SU-DHL-6 (cell line): ENCODE data around the gene TAF9B.
A peak's percentile ranks its signal among the peaks of the same experiment; 100 is the strongest.

Experiments used
- H2AFZ ChIP-seq: fragments of 200-600 bp; sonication (generic); 2 replicates; pipeline ENCODE4 v1.6.1; 2014; ENCODE audit warnings: low read depth, mild to moderate bottlenecking, moderate library complexity, mixed read lengths, antibody characterized with exemption, low read length; ENCODE audit not compliant: severe bottlenecking
- H3F3A ChIP-seq: fragments of 200-600 bp; shearing (Covaris generic); 2 replicates; pipeline ENCODE4 v1.6.0; 2016; ENCODE audit warnings: antibody characterized with exemption, mild to moderate bottlenecking; ENCODE audit not compliant: insufficient read depth
- H3K27ac ChIP-seq: fragments of 200-600 bp; sonication (generic); 2 replicates; pipeline ENCODE4 v1.5.1; 2016; ENCODE audit warnings: low read depth, mild to moderate bottlenecking, low read length, moderate library complexity, mixed read lengths
- H3K27me3 ChIP-seq: fragments of 200-600 bp; sonication (generic), shearing (Covaris generic); 2 replicates; pipeline ENCODE4 v1.6.0; 2014; ENCODE audit warnings: mild to moderate bottlenecking, low read length
- H3K36me3 ChIP-seq: fragments of 200-600 bp; sonication (generic); 2 replicates; pipeline ENCODE4 v1.6.1; 2014; ENCODE audit warnings: mild to moderate bottlenecking, low read length, mixed read lengths
- H3K4me2 ChIP-seq: fragments of 300-600, 200-600 bp; shearing (Covaris generic), sonication (generic); 2 replicates; pipeline ENCODE4 v1.6.0; 2014; ENCODE audit warnings: low read length, low read depth, mild to moderate bottlenecking; ENCODE audit not compliant: poor library complexity, severe bottlenecking
- H3K4me3 ChIP-seq: fragments of 200-600 bp; sonication (generic); 2 replicates; pipeline ENCODE4 v1.5.1; 2014; ENCODE audit warnings: antibody characterized with exemption, low read length, mild to moderate bottlenecking, mixed read lengths; ENCODE audit not compliant: insufficient read depth, poor library complexity, severe bottlenecking
- H3K79me2 ChIP-seq: fragments of 200-600 bp; sonication (generic); 2 replicates; pipeline ENCODE4 v1.6.1; 2014; ENCODE audit warnings: mild to moderate bottlenecking, low read length, moderate library complexity; ENCODE audit not compliant: insufficient read depth
- H3K9ac ChIP-seq: fragments of 200-600 bp; sonication (generic); 2 replicates; pipeline ENCODE4 v1.7.0; 2014; ENCODE audit warnings: mild to moderate bottlenecking, low read length
- H3K9me2 ChIP-seq: fragments of 200-600 bp; sonication (generic); replicated peaks from 2 replicates; pipeline ENCODE4 v1.6.1; 2014; ENCODE audit warnings: low read length; ENCODE audit not compliant: insufficient read depth
- H3K9me3 ChIP-seq: fragments of 200-600 bp; sonication (generic); 2 replicates; pipeline ENCODE4 v1.6.1; 2014; ENCODE audit warnings: low read length, mixed read lengths; ENCODE audit not compliant: insufficient read depth
- H4K20me1 ChIP-seq: fragments of 200-600 bp; sonication (generic); 2 replicates; pipeline ENCODE4 v1.6.1; 2014; ENCODE audit warnings: low read depth, mild to moderate bottlenecking, antibody characterized with exemption, low read length, moderate library complexity, mixed read lengths
- CTCF ChIP-seq: fragments of 200-600 bp; sonication (generic); IDR thresholded peaks from one replicate; pipeline ENCODE4 v1.5.1; 2017; ENCODE audit warnings: antibody characterized with exemption, mild to moderate bottlenecking, low read length, moderate library complexity; ENCODE audit not compliant: insufficient read depth, poor library complexity, severe bottlenecking
- EZH2phosphoT487 ChIP-seq: fragments of 200-600 bp; sonication (generic), shearing (Covaris generic); conservative IDR thresholded peaks from 2 replicates; pipeline ENCODE4 v1.6.1; 2018; ENCODE audit warnings: mild to moderate bottlenecking, antibody characterized with exemption, low read length, moderate library complexity, mixed read lengths

TAF9B gene

GRCh38 chrX:78105944-78106650, 33.4 kb downstream of the TAF9B start:
- Histone ChIP-seq H3K9ac (peak overlapping the region; percentile 97), H3K9me3 (no peaks in the 10 kb centered on the region), H3K79me2 (peaks cover 68% of the 10 kb centered on the region), H3K36me3 (peaks cover 20% of the 10 kb centered on the region; the same call in 1 of the 2 replicates), H3K4me3 (peak overlapping the region; percentile 98), H3K27me3 (no peaks in the 10 kb centered on the region), H3F3A (no peaks in the 10 kb centered on the region), H3K4me2 (peak overlapping the region; percentile 72), H3K27ac (no peak overlapping the region), H2AFZ (no peak overlapping the region), H4K20me1 (peaks cover 42% of the 10 kb centered on the region), H3K9me2 (no peaks in the 10 kb centered on the region)
- TF ChIP-seq EZH2phosphoT487 (no peak), CTCF (no peak)

- no peaks in the 10 kb centered on the region for H3K9me3 ChIP-seq
- peak overlapping the region; percentile 98 for H3K4me3 ChIP-seq
- H3K9ac ChIP-seq: peak overlapping the region; percentile 97
- H2AFZ ChIP-seq: no peak overlapping the region
- TF ChIP-seq CTCF (no peak), EZH2phosphoT487 (no peak)
- H4K20me1 ChIP-seq: peaks cover 40% of the 10 kb centered on the region
- H3K27me3 ChIP-seq: no peaks in the 10 kb centered on the region
- H3K9me2 ChIP-seq: no peaks in the 10 kb centered on the region
- H3F3A ChIP-seq: no peaks in the 10 kb centered on the region
- H3K27ac ChIP-seq: peak overlapping the region; percentile 76
- H3K79me2 ChIP-seq: peaks cover 56% of the 10 kb centered on the region
- H3K36me3 ChIP-seq: peaks cover 13% of the 10 kb centered on the region; the same call in 1 of the 2 replicates
- peak overlapping the region; percentile 72 for H3K4me2 ChIP-seq
Observed at GRCh38 chrX:78104447-78105176, 34.8 kb downstream of the TAF9B start.

- Histone ChIP-seq H3K27me3 (no peaks in the 10 kb centered on the region), H3K27ac (peak within 1 kb of the TSS; percentile 76), H3K4me2 (peak within 1 kb of the TSS; percentile 94), H3F3A (no peaks in the 10 kb centered on the region), H3K9me2 (no peaks in the 10 kb centered on the region), H3K36me3 (peaks cover 11% of the 10 kb centered on the region; the same call in 1 of the 2 replicates), H3K9ac (peak within 1 kb of the TSS; percentile 97), H4K20me1 (peaks cover 33% of the 10 kb centered on the region), H3K4me3 (peak within 1 kb of the TSS; percentile 98), H2AFZ (peak within 1 kb of the TSS; percentile 64), H3K79me2 (peaks cover 48% of the 10 kb centered on the region), H3K9me3 (no peaks in the 10 kb centered on the region)
- TF ChIP-seq CTCF (no peak), EZH2phosphoT487 (no peak)
Observed at GRCh38 chrX:78103623-78104446, 35.6 kb downstream of the TAF9B start, which contains the start of gene PGK1. Gene PGK1 (plus strand): TSS chrX:78104248. CDS start chrX:78104341, 93 bp downstream.
